ENCODE measurements around the gene PGAM2. TPM values are rescaled to one million over a fixed set of nuclear protein-coding genes. Genes with fewer than 3 reads are reported as not detected.

PGAM2 gene
- total and polyA plus RNA-seq, 2 of the 4 experiments (the other 2 are of a cell fraction): not detected

DNA sequence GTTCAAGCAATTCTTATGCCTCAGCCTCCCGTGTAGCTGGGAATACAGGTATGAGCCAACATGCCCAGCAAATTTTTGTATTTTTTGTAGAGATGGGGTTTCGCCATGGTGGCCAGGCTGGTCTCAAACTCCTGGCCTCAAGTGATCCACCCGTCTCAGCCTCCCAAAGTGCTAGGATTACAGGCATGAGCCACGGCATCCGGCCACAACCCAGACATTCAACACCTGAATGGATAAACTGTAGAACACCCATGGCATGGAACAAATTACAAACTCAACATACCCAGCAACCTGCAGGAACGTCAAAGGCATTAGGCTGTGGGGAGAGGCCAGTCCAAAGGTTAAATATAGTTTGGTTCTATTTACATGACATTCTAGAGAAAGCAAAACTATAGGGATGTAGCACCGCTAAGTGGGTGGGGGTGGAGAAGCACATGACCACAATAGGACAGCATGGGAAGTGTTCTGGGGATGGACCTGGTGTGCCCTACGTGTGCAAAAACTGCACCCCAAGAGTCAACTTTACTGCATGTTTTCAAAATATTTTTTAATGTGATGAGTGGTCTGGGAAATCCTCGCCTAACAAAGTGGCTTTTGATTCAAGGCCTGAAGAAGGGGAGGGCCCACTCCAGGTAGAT, 6.5 kb upstream of the PGAM2 start:
- Histone ChIP-seq H3K79me1 (ENCODE audit: low read depth in 1 of 2, low read length in 2 of 2) (0 out of 4 replicates have a peak, but pooled peaks cover 0 to 3% of the 10 kb centered on the region in 2 experiments), H3K56ac (ENCODE audit: extremely low read depth, insufficient read depth, low read length) (no peak overlapping the region), H2BK20ac (ENCODE audit: low read depth, low read length) (no peak overlapping the region), H3K4me3 (ENCODE audit: insufficient read depth, low read depth, low read length) (no peak overlapping the region), H3K4ac (ENCODE audit: low read depth, low read length) (no peak overlapping the region), H2BK120ac (ENCODE audit: low read depth, low read length) (no peak overlapping the region), H3K36me3 (ENCODE audit: control insufficient read depth, insufficient read depth, low read length) (peaks cover 30% of the 10 kb centered on the region), H3K14ac (replicated peaks; ENCODE audit: low read depth, low read length) (0 out of 2 replicates have a peak overlapping the region, but pooled peaks have one; percentile 54), H3K18ac (ENCODE audit: low read depth, low read length) (no peak overlapping the region), H4K91ac (ENCODE audit: insufficient read depth, low read depth, low read length) (peak overlapping the region; percentile 18; the same call in 1 of the 2 replicates), H3K9me1 (ENCODE audit: insufficient read depth, low read length) (no peaks in the 10 kb centered on the region; the same call in 1 of the 2 replicates), H4K5ac (ENCODE audit: low read depth, low read length) (no peak overlapping the region), H3K4me1 (ENCODE audit: control insufficient read depth, insufficient read depth, low read length) (peaks cover 12% of the 10 kb centered on the region), H3K4me2 (ENCODE audit: low read depth, low read length) (no peak overlapping the region), H3K27ac (ENCODE audit: insufficient read depth, low read length) (no peak overlapping the region), H2AFZ (replicated peaks; ENCODE audit: low read length, poor library complexity) (peak overlapping the region; percentile 54), H3K23ac (ENCODE audit: low read depth, low read length) (peak overlapping the region; percentile 70), H2AK5ac (ENCODE audit: low read depth, low read length) (no peak overlapping the region), H2AK9ac (replicated peaks; ENCODE audit: low read depth, low read length, poor library complexity) (no peak overlapping the region), H4K8ac (ENCODE audit: low read depth in 2 of 2, low read length in 2 of 2) (no peak overlapping the region; a peak in 1 of 4 replicates), H3K27me3 (ENCODE audit: control insufficient read depth, insufficient read depth, low read length) (no peaks in the 10 kb centered on the region), H2BK15ac (ENCODE audit: low read depth, low read length) (no peak overlapping the region), H4K20me1 (ENCODE audit: insufficient read depth, low read length) (no peaks in the 10 kb centered on the region; the same call in 1 of the 2 replicates), H3K9ac (ENCODE audit: low read depth, low read length) (no peak overlapping the region), H2BK5ac (ENCODE audit: low read depth, low read length, poor library complexity, severe bottlenecking) (no peak overlapping the region), H3K9me3 (ENCODE audit: control insufficient read depth, insufficient read depth, low read length) (no peaks in the 10 kb centered on the region)
- ChIA-PET CTCF (interaction anchor here (0.7 to 1.2 kb wide), 3 partner anchors 10 to 60 kb away, joined by 3 to 4 read pairs (median 4); no protein-coding TSS in a partner anchor), POLR2A (ENCODE audit: unreplicated experiment) (interaction anchor here (0.7 kb wide), 1 partner anchor 129 kb away, joined by 3 read pairs; the partner anchor contains the start of gene YKT6)
- no peak for TF ChIP-seq NFE2L2 (IDR thresholded peaks at IDR 0.05; ENCODE audit: low read depth, low read length)
- TF ChIP-seq MXI1 (IDR thresholded peaks at IDR 0.05; ENCODE audit: borderline replicate concordance, low read depth, low read length): no peak
- intact Hi-C loops (cut with micrococcal nuclease): loop anchor here (1.0 kb wide), 2 partner anchors 51 to 124 kb away; partner anchors contain the start of gene POLD2
- dilution Hi-C loops (cut with HindIII; ENCODE audit: low sequenced_read_pairs, unreplicated experiment): no loop called here
- WGBS, 2 experiments (ENCODE audit: extremely low coverage in 2 of 2, insufficient read length in 1 of 2): 38% methylated on average over 1 of the region's 9 CpGs; no CpG with 5 or more reads in 1 of the 2 experiments
- DNase-seq (no peak), ATAC-seq (ENCODE audit: low read depth) (no peak)
- in situ Hi-C loops (cut with MboI; ENCODE audit: low sequenced_read_pairs): no loop called here
- BruUV-seq (replicated peaks): no TSS peak
